PFSK-1 (cell line): ENCODE measurements around the gene SDF4.

ENCODE experiments used
- FOXP2 ChIP-seq: optimal IDR thresholded peaks from 2 replicates; pipeline ENCODE3; 2011; ENCODE audit warnings: borderline replicate concordance, control low read depth, inconsistent platforms; ENCODE audit not compliant: insufficient read depth; ENCODE audit errors: extremely low read length, extremely low read depth
- POLR2AphosphoS5 ChIP-seq: IDR thresholded peaks from 2 replicates; pipeline ENCODE4 v1.6.1; 2012; ENCODE audit warnings: low read depth, mild to moderate bottlenecking, control low read depth, low read length, moderate library complexity
- REST ChIP-seq, 2 experiments: IDR thresholded peaks; 2 replicates each; pipeline versions ENCODE4 v1.6.1 to v1.8.0; 2011 to 2012; ENCODE audit warnings: low read depth in 2 of 2, low read length in 2 of 2, control low read depth in 1 of 2, inconsistent platforms in 1 of 2, mild to moderate bottlenecking in 1 of 2, moderate library complexity in 1 of 2; ENCODE audit not compliant: insufficient read depth in 1 of 2
- SIN3A ChIP-seq: IDR thresholded peaks from 2 replicates; pipeline ENCODE4 v1.6.1; 2012; ENCODE audit warnings: mild to moderate bottlenecking, low read length, moderate library complexity, borderline replicate concordance; ENCODE audit not compliant: insufficient read depth
- TAF1 ChIP-seq: IDR thresholded peaks from 2 replicates; pipeline ENCODE4 v1.6.1; 2012; ENCODE audit warnings: low read length, control low read depth, borderline replicate concordance; ENCODE audit not compliant: insufficient read depth

The SDF4 gene

GRCh38 chr1:1167841-1168450, 63.9 kb downstream of the SDF4 start:
- TF ChIP-seq TAF1 (no peak), REST (IDR thresholded peaks at IDR 0.05; ENCODE audit: insufficient read depth in 1 of 2, low read depth in 2 of 2, low read length in 2 of 2) (no peak), FOXP2 (no peak), SIN3A (no peak), POLR2AphosphoS5 (no peak)

DNA sequence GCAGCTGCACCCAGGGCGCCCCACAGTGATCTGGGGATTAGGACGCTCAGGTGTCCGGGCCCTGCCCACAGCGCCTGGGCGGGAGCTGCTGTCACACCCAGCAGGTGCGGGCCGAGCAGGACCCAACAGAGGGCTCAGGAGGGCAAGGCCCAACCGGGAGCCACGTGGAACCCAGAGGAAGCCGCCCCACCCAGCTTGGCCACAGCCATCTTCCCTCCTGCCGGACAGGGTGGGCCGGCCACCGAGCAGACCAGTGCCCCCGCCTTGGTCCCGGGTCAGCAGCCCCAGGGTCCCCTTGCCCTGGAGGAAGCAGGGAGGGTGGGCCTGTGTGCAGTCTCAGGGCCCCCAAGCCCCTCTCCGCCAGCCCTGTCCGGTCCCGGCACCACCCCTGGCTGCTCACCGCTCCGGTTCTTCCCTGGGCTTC, 64.4 kb downstream of the SDF4 start:
- TF ChIP-seq SIN3A: no peak
- TF ChIP-seq TAF1: no peak
- no peak for TF ChIP-seq POLR2AphosphoS5
- TF ChIP-seq REST (IDR thresholded peaks at IDR 0.05; ENCODE audit: insufficient read depth in 1 of 2, low read depth in 2 of 2, low read length in 2 of 2): no peak
- TF ChIP-seq FOXP2: no peak
